ENCODE results near the gene UACA. TPM values are rescaled to one million over a fixed set of nuclear protein-coding genes. Genes with fewer than 3 reads are reported as not detected.

The UACA gene
- total and polyA plus RNA-seq, 9 of the 15 experiments (the other 6 are each of a cell fraction or from before 2014, with no cell fraction given) = 0.06 to 0.33 (median 0.15) TPM; not detected in 5

DNA sequence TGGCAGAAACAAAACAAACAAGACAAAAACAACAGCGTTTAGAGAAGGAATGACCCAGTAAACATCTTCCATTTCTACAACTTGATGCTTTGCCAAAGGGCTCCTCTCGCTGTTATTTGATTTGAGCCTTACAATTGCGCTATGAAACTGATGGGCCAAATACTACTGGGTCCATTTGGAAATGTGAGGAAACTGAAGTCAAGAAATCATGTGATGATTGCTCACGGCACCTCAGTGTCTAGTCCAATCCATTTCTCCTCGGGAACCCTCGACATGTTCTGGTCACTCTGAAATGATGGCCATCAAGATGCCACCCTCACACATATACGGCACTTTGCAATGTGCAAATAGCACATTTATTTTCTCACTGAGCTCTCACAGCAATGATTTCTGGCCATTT, 136.0 kb downstream of the UACA start (continued):
- TF ChIP-seq, protein P1, sequence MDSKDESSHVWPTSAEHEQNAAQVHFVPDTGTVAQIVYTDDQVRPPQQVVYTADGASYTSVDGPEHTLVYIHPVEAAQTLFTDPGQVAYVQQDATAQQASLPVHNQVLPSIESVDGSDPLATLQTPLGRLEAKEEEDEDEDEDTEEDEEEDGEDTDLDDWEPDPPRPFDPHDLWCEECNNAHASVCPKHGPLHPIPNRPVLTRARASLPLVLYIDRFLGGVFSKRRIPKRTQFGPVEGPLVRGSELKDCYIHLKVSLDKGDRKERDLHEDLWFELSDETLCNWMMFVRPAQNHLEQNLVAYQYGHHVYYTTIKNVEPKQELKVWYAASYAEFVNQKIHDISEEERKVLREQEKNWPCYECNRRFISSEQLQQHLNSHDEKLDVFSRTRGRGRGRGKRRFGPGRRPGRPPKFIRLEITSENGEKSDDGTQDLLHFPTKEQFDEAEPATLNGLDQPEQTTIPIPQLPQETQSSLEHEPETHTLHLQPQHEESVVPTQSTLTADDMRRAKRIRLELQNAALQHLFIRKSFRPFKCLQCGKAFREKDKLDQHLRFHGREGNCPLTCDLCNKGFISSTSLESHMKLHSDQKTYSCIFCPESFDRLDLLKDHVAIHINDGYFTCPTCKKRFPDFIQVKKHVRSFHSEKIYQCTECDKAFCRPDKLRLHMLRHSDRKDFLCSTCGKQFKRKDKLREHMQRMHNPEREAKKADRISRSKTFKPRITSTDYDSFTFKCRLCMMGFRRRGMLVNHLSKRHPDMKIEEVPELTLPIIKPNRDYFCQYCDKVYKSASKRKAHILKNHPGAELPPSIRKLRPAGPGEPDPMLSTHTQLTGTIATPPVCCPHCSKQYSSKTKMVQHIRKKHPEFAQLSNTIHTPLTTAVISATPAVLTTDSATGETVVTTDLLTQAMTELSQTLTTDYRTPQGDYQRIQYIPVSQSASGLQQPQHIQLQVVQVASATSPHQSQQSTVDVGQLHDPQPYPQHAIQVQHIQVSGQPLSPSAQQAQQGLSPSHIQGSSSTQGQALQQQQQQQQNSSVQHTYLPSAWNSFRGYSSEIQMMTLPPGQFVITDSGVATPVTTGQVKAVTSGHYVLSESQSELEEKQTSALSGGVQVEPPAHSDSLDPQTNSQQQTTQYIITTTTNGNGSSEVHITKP (IDR thresholded peaks at IDR 0.05; ENCODE audit: partially characterized antibody) = no peak
- TF ChIP-seq HDAC6 (IDR thresholded peaks at IDR 0.05; ENCODE audit: low read depth, low read length) (no peak), SUPT5H (IDR thresholded peaks at IDR 0.05) (no peak), MCM3 (IDR thresholded peaks at IDR 0.05) (no peak)
- TF ChIP-seq, protein P2, sequence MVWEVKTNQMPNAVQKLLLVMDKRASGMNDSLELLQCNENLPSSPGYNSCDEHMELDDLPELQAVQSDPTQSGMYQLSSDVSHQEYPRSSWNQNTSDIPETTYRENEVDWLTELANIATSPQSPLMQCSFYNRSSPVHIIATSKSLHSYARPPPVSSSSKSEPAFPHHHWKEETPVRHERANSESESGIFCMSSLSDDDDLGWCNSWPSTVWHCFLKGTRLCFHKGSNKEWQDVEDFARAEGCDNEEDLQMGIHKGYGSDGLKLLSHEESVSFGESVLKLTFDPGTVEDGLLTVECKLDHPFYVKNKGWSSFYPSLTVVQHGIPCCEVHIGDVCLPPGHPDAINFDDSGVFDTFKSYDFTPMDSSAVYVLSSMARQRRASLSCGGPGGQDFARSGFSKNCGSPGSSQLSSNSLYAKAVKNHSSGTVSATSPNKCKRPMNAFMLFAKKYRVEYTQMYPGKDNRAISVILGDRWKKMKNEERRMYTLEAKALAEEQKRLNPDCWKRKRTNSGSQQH (CRISPR knock-in tag; IDR thresholded peaks at IDR 0.05) = no peak
- TF ChIP-seq, protein P3, sequence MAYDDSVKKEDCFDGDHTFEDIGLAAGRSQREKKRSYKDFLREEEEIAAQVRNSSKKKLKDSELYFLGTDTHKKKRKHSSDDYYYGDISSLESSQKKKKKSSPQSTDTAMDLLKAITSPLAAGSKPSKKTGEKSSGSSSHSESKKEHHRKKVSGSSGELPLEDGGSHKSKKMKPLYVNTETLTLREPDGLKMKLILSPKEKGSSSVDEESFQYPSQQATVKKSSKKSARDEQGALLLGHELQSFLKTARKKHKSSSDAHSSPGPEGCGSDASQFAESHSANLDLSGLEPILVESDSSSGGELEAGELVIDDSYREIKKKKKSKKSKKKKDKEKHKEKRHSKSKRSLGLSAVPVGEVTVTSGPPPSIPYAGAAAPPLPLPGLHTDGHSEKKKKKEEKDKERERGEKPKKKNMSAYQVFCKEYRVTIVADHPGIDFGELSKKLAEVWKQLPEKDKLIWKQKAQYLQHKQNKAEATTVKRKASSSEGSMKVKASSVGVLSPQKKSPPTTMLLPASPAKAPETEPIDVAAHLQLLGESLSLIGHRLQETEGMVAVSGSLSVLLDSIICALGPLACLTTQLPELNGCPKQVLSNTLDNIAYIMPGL (CRISPR knock-in tag; IDR thresholded peaks at IDR 0.05) = no peak

Data from K562 (cell line).